WTC11 (cell line): ENCODE data around the gene NT5C1A. TPM values are rescaled to one million over a fixed set of nuclear protein-coding genes. Genes with fewer than 3 reads are reported as not detected.

Experiments
- ATAC-seq: fragments of 200-7000 bp; cut with Tn5 transposase; 2 replicates; pipeline ENCODE4 v1.10.0; 2021; ENCODE audit warnings: mild to moderate bottlenecking, moderate library complexity
- CTCF ChIA-PET: fragments of 300-600 bp; sonication (Branson Sonifier 250); formaldehyde crosslinking; loops from one replicate; lab custom pipeline; 2021; ENCODE audit warnings: antibody characterized with exemption; lab: Charles Lee
- POLR2A ChIA-PET: fragments of 350-600 bp; sonication (Branson Sonifier 250); formaldehyde crosslinking; loops from one replicate; lab custom pipeline; 2021; ENCODE audit warnings: antibody characterized with exemption; lab: Charles Lee
- DNase-seq: peaks from one replicate; pipeline ENCODE4 v3.0.0; 2021; ENCODE audit warnings: low spot score
- H3K27ac Mint-ChIP-seq: 2 replicates; pipeline ENCODE4 v1.8.0; 2021; ENCODE audit warnings: mixed read lengths
- H3K27me3 Mint-ChIP-seq: 2 replicates; pipeline ENCODE4 v1.8.0; 2021; ENCODE audit warnings: low read depth, mild to moderate bottlenecking, moderate library complexity, mixed read lengths
- H3K36me3 Mint-ChIP-seq: 2 replicates; pipeline ENCODE4 v1.8.0; 2021; ENCODE audit warnings: mixed read lengths
- H3K4me1 Mint-ChIP-seq: 2 replicates; pipeline ENCODE4 v1.8.0; 2022; ENCODE audit warnings: mixed read lengths
- H3K4me3 Mint-ChIP-seq: 2 replicates; pipeline ENCODE4 v1.8.0; 2021; ENCODE audit warnings: mild to moderate bottlenecking, moderate library complexity, mixed read lengths
- H3K9me3 Mint-ChIP-seq: 2 replicates; pipeline ENCODE4 v1.8.0; 2021; ENCODE audit warnings: mixed read lengths
- FOXP1 ChIP-seq: sonication (generic); formaldehyde crosslinking; IDR thresholded peaks from 2 replicates; pipeline ENCODE4 v1.8.0; 2022; ENCODE audit warnings: missing genetic modification reagents, mild to moderate bottlenecking, moderate library complexity, borderline replicate concordance
- GABPB1 ChIP-seq: sonication (generic); formaldehyde crosslinking; IDR thresholded peaks from 2 replicates; pipeline ENCODE4 v1.8.1; 2023; ENCODE audit warnings: mild to moderate bottlenecking, missing genetic modification reagents
- GTF2I ChIP-seq: fragments of 250-450 bp; sonication (Bioruptor Pico); conservative IDR thresholded peaks from 2 replicates; pipeline ENCODE4 v1.4.0; 2021; ENCODE audit warnings: mild to moderate bottlenecking
- JAZF1 ChIP-seq: fragments of 250-450 bp; sonication (Bioruptor Pico); IDR thresholded peaks from 2 replicates; pipeline ENCODE4 v1.9.0; 2021; ENCODE audit warnings: moderate library complexity, mild to moderate bottlenecking, inconsistent platforms
- NFE2L1 ChIP-seq: sonication (generic); formaldehyde crosslinking; IDR thresholded peaks from 2 replicates; pipeline ENCODE4 v1.8.1; 2023; ENCODE audit warnings: missing genetic modification reagents
- NR3C1 ChIP-seq: sonication (generic); formaldehyde crosslinking; conservative IDR thresholded peaks from 2 replicates; pipeline ENCODE4 v1.8.1; 2023; ENCODE audit warnings: low read depth, mild to moderate bottlenecking, missing genetic modification reagents
- ZBTB21 ChIP-seq: sonication (generic); formaldehyde crosslinking; IDR thresholded peaks from 2 replicates; pipeline ENCODE4 v1.8.1; 2023; ENCODE audit warnings: mild to moderate bottlenecking, missing genetic modification reagents, borderline replicate concordance
- ZNF219 ChIP-seq: sonication (generic); formaldehyde crosslinking; IDR thresholded peaks from 2 replicates; pipeline ENCODE4 v1.8.0; 2023; ENCODE audit warnings: missing genetic modification reagents, mild to moderate bottlenecking, borderline replicate concordance
- ZNF317 ChIP-seq: sonication (generic); formaldehyde crosslinking; IDR thresholded peaks from 2 replicates; pipeline ENCODE4 v1.8.1; 2023; ENCODE audit warnings: low read depth, mild to moderate bottlenecking, moderate library complexity, missing genetic modification reagents, borderline replicate concordance
- ZNF423 ChIP-seq: fragments of 250-450 bp; sonication (Bioruptor Pico); IDR thresholded peaks from 2 replicates; pipeline ENCODE4 v2.1.2; 2022; ENCODE audit warnings: mild to moderate bottlenecking, moderate library complexity
- ZNF671 ChIP-seq: fragments of 250-450 bp; sonication (Bioruptor Pico); IDR thresholded peaks from 2 replicates; pipeline ENCODE4 v1.8.0; 2021; ENCODE audit warnings: mild to moderate bottlenecking
- total RNA-seq: library from RNA; stranded (reverse); gene quantifications from 3 replicates; pipeline ENCODE4 v1.2.3, GENCODE V29; 2021
- TF ChIP-seq, protein P1 (sequence below): sonication (generic); formaldehyde crosslinking; conservative IDR thresholded peaks from 2 replicates; pipeline ENCODE4 v1.8.1; 2022; ENCODE audit warnings: mild to moderate bottlenecking, missing genetic modification reagents
- TF ChIP-seq, protein P2 (sequence below): sonication (generic); formaldehyde crosslinking; IDR thresholded peaks from 2 replicates; pipeline ENCODE4 v1.8.1; 2022; ENCODE audit warnings: missing genetic modification reagents, borderline replicate concordance
- TF ChIP-seq, protein P3 (sequence below): fragments of 250-450 bp; sonication (Bioruptor Pico); IDR thresholded peaks from 2 replicates; pipeline ENCODE4 v1.9.0; 2021; ENCODE audit warnings: mild to moderate bottlenecking
- TF ChIP-seq, protein P4 (sequence below): sonication (generic); formaldehyde crosslinking; IDR thresholded peaks from 2 replicates; pipeline ENCODE4 v1.8.1; 2022; ENCODE audit warnings: mild to moderate bottlenecking, moderate library complexity, missing genetic modification reagents
- TF ChIP-seq, protein P5 (sequence below): sonication (generic); formaldehyde crosslinking; IDR thresholded peaks from 2 replicates; pipeline ENCODE4 v1.8.0; 2023; ENCODE audit warnings: missing genetic modification reagents, mild to moderate bottlenecking, borderline replicate concordance
- TF ChIP-seq, protein P6 (sequence below): sonication (generic); formaldehyde crosslinking; IDR thresholded peaks from 2 replicates; pipeline ENCODE4 v1.8.1; 2023; ENCODE audit warnings: mild to moderate bottlenecking, moderate library complexity, missing genetic modification reagents

The NT5C1A gene
- total RNA-seq, 1 experiment from 2014 or later = not detected

DNA sequence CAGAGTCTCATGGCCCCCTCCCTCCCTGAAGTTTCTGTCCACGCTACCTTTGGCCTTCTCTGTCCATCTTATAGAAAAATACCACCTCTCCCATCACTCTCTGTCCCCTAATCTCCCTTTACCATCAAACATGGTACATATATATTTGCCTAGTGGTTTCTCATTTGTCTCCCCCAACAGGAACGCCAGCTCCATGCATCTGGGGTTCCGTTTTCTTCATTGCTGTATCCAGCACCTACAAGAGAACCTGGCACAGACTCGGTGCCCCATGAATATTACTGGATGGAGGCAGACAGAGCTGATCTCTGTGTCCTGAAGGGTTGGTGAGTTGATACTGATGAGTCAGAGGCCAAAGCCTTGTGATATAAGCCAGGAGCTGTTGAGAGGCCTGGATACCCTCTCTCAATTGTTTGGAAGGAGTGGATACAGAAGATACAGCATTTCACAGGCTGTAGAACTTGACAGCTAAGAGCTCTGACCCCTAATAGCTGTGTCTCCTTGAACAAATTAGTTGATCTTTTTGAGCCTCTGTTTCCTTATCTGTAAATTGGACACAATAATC lies 54.3 kb downstream of the NT5C1A start (continued):
- TF ChIP-seq NR3C1 (CRISPR knock-in tag) (no peak), ZNF219 (CRISPR knock-in tag) (no peak), GABPB1 (CRISPR knock-in tag) (no peak), GTF2I (CRISPR knock-in tag) (no peak), ZNF671 (no peak)
- TF ChIP-seq, protein P1, sequence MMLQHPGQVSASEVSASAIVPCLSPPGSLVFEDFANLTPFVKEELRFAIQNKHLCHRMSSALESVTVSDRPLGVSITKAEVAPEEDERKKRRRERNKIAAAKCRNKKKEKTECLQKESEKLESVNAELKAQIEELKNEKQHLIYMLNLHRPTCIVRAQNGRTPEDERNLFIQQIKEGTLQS (CRISPR knock-in tag) = no peak
- TF ChIP-seq, protein P2, sequence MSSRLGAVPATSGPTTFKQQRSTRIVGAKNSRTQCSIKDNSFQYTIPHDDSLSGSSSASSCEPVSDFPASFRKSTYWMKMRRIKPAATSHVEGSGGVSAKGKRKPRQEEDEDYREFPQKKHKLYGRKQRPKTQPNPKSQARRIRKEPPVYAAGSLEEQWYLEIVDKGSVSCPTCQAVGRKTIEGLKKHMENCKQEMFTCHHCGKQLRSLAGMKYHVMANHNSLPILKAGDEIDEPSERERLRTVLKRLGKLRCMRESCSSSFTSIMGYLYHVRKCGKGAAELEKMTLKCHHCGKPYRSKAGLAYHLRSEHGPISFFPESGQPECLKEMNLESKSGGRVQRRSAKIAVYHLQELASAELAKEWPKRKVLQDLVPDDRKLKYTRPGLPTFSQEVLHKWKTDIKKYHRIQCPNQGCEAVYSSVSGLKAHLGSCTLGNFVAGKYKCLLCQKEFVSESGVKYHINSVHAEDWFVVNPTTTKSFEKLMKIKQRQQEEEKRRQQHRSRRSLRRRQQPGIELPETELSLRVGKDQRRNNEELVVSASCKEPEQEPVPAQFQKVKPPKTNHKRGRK (CRISPR knock-in tag) = no peak
- TF ChIP-seq, protein P3, sequence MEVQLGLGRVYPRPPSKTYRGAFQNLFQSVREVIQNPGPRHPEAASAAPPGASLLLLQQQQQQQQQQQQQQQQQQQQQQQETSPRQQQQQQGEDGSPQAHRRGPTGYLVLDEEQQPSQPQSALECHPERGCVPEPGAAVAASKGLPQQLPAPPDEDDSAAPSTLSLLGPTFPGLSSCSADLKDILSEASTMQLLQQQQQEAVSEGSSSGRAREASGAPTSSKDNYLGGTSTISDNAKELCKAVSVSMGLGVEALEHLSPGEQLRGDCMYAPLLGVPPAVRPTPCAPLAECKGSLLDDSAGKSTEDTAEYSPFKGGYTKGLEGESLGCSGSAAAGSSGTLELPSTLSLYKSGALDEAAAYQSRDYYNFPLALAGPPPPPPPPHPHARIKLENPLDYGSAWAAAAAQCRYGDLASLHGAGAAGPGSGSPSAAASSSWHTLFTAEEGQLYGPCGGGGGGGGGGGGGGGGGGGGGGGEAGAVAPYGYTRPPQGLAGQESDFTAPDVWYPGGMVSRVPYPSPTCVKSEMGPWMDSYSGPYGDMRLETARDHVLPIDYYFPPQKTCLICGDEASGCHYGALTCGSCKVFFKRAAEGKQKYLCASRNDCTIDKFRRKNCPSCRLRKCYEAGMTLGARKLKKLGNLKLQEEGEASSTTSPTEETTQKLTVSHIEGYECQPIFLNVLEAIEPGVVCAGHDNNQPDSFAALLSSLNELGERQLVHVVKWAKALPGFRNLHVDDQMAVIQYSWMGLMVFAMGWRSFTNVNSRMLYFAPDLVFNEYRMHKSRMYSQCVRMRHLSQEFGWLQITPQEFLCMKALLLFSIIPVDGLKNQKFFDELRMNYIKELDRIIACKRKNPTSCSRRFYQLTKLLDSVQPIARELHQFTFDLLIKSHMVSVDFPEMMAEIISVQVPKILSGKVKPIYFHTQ (CRISPR knock-in tag) = no peak

DNA sequence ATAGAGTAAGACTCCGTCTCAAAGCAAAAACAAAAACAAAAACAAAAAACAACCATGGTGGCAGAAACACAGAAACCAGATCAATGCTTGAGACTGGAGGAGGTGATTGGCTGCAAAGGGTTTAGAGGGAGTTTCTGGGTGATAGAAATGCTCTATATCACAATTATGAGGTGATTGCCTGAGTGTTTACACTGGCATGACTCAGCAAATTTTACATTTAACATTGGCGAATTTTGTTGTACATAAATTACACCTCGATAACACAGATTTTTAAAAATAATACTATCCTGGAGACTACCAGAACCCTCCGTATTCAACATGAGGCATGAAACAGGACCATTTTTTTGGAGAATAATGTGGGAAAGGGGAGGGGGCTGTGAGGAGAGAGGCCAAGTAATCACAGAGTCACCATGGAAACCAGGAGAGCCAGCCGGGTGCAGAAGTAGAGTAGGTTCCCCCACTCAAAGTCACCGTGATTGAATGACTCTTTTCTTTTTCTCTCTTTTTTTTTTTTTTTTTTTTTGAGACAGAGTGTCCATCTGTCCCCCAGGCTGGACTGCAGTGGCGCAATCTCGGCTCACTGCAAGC lies 56.7 kb downstream of the NT5C1A start:
- Mint-ChIP-seq H3K9me3 (no peaks in the 10 kb centered on the region), H3K36me3 (no peaks in the 10 kb centered on the region), H3K27ac (no peak overlapping the region), H3K4me1 (no peaks in the 10 kb centered on the region), H3K4me3 (no peak overlapping the region), H3K27me3 (peaks cover 52% of the 10 kb centered on the region)
- ATAC-seq = no peak
- TF ChIP-seq NFE2L1 = peak; percentile 37; the same call in 1 of the 2 replicates
- TF ChIP-seq JAZF1 (CRISPR knock-in tag) = no peak
- no peak for TF ChIP-seq ZBTB21 (CRISPR knock-in tag)
- no peak for TF ChIP-seq ZNF317 (CRISPR knock-in tag)
- TF ChIP-seq, protein P4, sequence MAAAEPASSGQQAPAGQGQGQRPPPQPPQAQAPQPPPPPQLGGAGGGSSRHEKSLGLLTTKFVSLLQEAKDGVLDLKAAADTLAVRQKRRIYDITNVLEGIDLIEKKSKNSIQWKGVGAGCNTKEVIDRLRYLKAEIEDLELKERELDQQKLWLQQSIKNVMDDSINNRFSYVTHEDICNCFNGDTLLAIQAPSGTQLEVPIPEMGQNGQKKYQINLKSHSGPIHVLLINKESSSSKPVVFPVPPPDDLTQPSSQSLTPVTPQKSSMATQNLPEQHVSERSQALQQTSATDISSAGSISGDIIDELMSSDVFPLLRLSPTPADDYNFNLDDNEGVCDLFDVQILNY = no peak
- TF ChIP-seq FOXP1 = no peak
- TF ChIP-seq, protein P5, sequence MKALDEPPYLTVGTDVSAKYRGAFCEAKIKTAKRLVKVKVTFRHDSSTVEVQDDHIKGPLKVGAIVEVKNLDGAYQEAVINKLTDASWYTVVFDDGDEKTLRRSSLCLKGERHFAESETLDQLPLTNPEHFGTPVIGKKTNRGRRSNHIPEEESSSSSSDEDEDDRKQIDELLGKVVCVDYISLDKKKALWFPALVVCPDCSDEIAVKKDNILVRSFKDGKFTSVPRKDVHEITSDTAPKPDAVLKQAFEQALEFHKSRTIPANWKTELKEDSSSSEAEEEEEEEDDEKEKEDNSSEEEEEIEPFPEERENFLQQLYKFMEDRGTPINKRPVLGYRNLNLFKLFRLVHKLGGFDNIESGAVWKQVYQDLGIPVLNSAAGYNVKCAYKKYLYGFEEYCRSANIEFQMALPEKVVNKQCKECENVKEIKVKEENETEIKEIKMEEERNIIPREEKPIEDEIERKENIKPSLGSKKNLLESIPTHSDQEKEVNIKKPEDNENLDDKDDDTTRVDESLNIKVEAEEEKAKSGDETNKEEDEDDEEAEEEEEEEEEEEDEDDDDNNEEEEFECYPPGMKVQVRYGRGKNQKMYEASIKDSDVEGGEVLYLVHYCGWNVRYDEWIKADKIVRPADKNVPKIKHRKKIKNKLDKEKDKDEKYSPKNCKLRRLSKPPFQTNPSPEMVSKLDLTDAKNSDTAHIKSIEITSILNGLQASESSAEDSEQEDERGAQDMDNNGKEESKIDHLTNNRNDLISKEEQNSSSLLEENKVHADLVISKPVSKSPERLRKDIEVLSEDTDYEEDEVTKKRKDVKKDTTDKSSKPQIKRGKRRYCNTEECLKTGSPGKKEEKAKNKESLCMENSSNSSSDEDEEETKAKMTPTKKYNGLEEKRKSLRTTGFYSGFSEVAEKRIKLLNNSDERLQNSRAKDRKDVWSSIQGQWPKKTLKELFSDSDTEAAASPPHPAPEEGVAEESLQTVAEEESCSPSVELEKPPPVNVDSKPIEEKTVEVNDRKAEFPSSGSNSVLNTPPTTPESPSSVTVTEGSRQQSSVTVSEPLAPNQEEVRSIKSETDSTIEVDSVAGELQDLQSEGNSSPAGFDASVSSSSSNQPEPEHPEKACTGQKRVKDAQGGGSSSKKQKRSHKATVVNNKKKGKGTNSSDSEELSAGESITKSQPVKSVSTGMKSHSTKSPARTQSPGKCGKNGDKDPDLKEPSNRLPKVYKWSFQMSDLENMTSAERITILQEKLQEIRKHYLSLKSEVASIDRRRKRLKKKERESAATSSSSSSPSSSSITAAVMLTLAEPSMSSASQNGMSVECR = no peak
- TF ChIP-seq ZNF423 (CRISPR knock-in tag) = no peak
- TF ChIP-seq, protein P6, sequence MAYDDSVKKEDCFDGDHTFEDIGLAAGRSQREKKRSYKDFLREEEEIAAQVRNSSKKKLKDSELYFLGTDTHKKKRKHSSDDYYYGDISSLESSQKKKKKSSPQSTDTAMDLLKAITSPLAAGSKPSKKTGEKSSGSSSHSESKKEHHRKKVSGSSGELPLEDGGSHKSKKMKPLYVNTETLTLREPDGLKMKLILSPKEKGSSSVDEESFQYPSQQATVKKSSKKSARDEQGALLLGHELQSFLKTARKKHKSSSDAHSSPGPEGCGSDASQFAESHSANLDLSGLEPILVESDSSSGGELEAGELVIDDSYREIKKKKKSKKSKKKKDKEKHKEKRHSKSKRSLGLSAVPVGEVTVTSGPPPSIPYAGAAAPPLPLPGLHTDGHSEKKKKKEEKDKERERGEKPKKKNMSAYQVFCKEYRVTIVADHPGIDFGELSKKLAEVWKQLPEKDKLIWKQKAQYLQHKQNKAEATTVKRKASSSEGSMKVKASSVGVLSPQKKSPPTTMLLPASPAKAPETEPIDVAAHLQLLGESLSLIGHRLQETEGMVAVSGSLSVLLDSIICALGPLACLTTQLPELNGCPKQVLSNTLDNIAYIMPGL (CRISPR knock-in tag) = no peak
- ChIA-PET CTCF (interaction anchor here (1.0 kb wide), 1 partner anchor 38 kb away, joined by 5 read pairs; no protein-coding TSS in a partner anchor), POLR2A (no interaction called here)
- DNase-seq = no peak
